SJSA1 (cell line): ENCODE results near the gene SEMA3E. TPM values are rescaled to one million over a fixed set of nuclear protein-coding genes. Genes with fewer than 3 reads are reported as not detected.
A peak's percentile ranks its signal among the peaks of the same experiment; 100 is the strongest.
"Not testable (repeated sequence)": the region's sequence is repeated elsewhere in the genome, so short reads cannot be mapped to it uniquely, and the experiment has no call there.

ENCODE experiments used
- DNase-seq, 2 experiments: peaks; one replicate each; pipeline ENCODE4 v3.0.0-alpha.2; 2015 to 2020; ENCODE audit warnings: low spot score in 2 of 2, low read depth in 1 of 2
- H3K27ac ChIP-seq: fragments of 250-450 bp; sonication (Bioruptor Pico); 2 replicates; pipeline ENCODE4 v1.5.1; 2020; ENCODE audit warnings: mild to moderate bottlenecking, moderate library complexity
- H3K27me3 ChIP-seq: fragments of 250-450 bp; sonication (Bioruptor Pico); replicated peaks from 2 replicates; pipeline ENCODE4 v1.5.1; 2020; ENCODE audit warnings: mild to moderate bottlenecking, moderate library complexity
- H3K36me3 ChIP-seq: fragments of 250-450 bp; sonication (Bioruptor Pico); 2 replicates; pipeline ENCODE4 v1.5.1; 2020; ENCODE audit warnings: mild to moderate bottlenecking
- H3K4me1 ChIP-seq: fragments of 250-450 bp; sonication (Bioruptor Pico); replicated peaks from 2 replicates; pipeline ENCODE4 v1.6.1; 2021; ENCODE audit warnings: mild to moderate bottlenecking
- H3K4me3 ChIP-seq: fragments of 250-450 bp; sonication (Bioruptor Pico); 2 replicates; pipeline ENCODE4 v1.5.1; 2020; ENCODE audit warnings: mild to moderate bottlenecking
- H3K9me3 ChIP-seq: fragments of 250-450 bp; sonication (Bioruptor Pico); replicated peaks from 2 replicates; pipeline ENCODE4 v1.5.1; 2020; ENCODE audit warnings: mild to moderate bottlenecking
- total RNA-seq: library from RNA; depleted of rRNA; stranded (reverse); fragments of >200 nt; shearing (Covaris generic); gene quantifications from 2 replicates; pipeline ENCODE4 v1.2.3, GENCODE V29; 2014

The SEMA3E gene
- total RNA-seq, 1 experiment from 2014 or later: 0.18 TPM

DNA sequence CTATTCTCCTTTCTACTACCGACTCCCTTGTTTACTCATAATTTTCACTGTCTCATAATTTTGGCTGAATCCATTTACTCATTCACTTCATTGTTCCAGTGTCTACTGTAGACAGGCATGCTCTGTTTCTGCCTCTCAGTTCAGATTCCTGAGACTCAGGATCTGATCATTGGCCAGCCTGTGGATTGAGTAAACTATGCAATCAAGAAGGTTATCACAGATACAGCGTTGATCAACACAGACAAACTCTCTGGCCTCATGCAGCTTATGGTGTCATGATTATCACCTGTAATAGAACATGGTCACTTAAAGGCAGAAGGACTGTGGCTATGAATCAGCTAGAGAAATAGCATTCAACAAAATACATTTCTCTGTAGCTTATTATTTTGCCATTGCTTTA, 86.0 kb downstream of the SEMA3E start:
- Histone ChIP-seq H3K36me3 (no peaks in the 10 kb centered on the region), H3K27ac (no peak overlapping the region), H3K4me1 (no peaks in the 10 kb centered on the region), H3K4me3 (no peak overlapping the region), H3K9me3 (no peaks in the 10 kb centered on the region), H3K27me3 (no peaks in the 10 kb centered on the region)
- DNase-seq: no peak

GRCh38 chr7:83562289-83562688, 86.7 kb downstream of the SEMA3E start:
- Histone ChIP-seq H3K4me3 (no peak overlapping the region), H3K27me3 (no peaks in the 10 kb centered on the region), H3K4me1 (no peaks in the 10 kb centered on the region), H3K9me3 (no peaks in the 10 kb centered on the region), H3K27ac (no peak overlapping the region), H3K36me3 (no peaks in the 10 kb centered on the region)
- DNase-seq: no peak

- no peaks in the 10 kb centered on the region for H3K27me3 ChIP-seq
- DNase-seq: no peak
Observed at GRCh38 chr7:83559887-83560286, 89.1 kb downstream of the SEMA3E start.

GRCh38 chr7:83552556-83552955, 96.4 kb downstream of the SEMA3E start:
- not testable (repeated sequence) for DNase-seq, H3K4me1 ChIP-seq, H3K27me3 ChIP-seq, H3K27ac ChIP-seq, H3K4me3 ChIP-seq, H3K9me3 ChIP-seq, H3K36me3 ChIP-seq

More at GRCh38 chr7:83559887-83560286, 89.1 kb downstream of the SEMA3E start:
- Histone ChIP-seq H3K4me3 (no peak overlapping the region), H3K27ac (no peak overlapping the region), H3K9me3 (no peaks in the 10 kb centered on the region), H3K4me1 (no peaks in the 10 kb centered on the region), H3K36me3 (no peaks in the 10 kb centered on the region)

DNA sequence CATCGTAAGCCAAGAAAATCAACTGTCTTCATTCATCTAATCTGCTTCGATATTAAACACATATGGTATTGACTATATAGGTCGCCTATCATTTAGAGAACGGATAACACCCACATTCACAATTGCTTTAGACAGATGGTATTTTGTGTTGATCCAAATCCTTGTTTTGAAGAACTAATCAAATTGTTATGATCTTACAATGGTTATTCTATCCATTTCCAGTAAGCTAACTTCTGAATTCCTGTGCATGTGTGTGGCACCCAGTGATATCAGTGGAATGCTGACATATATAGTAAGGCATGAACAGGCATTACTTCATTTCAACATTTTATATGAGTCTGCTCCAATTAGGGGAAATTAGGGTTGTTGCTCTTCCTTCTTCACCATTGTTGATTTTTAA, 98.8 kb downstream of the SEMA3E start:
- peak in 1 of 2 experiments; percentile 37 for DNase-seq
- peaks cover 9% of the 10 kb centered on the region; the same call in 1 of the 2 replicates for H3K4me1 ChIP-seq
- peak overlapping the region; percentile 22 for H3K27ac ChIP-seq
- no peaks in the 10 kb centered on the region for H3K9me3 ChIP-seq
- no peaks in the 10 kb centered on the region for H3K27me3 ChIP-seq
- H3K4me3 ChIP-seq: no peak overlapping the region
- no peaks in the 10 kb centered on the region for H3K36me3 ChIP-seq

DNA sequence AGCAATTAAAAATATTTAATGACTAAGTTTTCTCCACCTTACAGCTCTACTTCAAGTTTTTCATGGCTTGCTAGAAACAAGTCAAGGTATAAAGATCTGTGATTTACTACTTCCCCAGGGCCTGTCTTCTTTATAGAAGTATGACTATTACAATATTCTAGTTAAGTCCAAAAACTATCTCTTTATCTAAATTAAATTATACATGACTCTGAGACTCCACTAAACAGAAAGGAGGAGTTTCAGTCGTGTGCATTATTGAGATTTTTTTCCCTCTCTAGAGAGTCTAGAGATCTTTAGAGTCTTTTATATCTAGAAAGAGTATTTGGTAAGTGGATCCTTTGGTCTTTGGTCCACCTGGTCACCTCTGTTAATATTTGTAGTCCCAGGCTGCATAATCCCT, 100.7 kb downstream of the SEMA3E start:
- no peaks in the 10 kb centered on the region for H3K9me3 ChIP-seq
- peaks cover 9% of the 10 kb centered on the region; the same call in 1 of the 2 replicates for H3K4me1 ChIP-seq
- H3K27ac ChIP-seq: no peak overlapping the region
- no peak for DNase-seq
- no peaks in the 10 kb centered on the region for H3K36me3 ChIP-seq
- no peak overlapping the region for H3K4me3 ChIP-seq
- no peaks in the 10 kb centered on the region for H3K27me3 ChIP-seq

- Histone ChIP-seq H3K27ac (no peak overlapping the region), H3K4me1 (peaks cover 9% of the 10 kb centered on the region; the same call in 1 of the 2 replicates), H3K9me3 (no peaks in the 10 kb centered on the region), H3K36me3 (no peaks in the 10 kb centered on the region), H3K4me3 (no peak overlapping the region), H3K27me3 (no peaks in the 10 kb centered on the region)
- DNase-seq: no peak
Observed at GRCh38 chr7:83547526-83547925, 101.4 kb downstream of the SEMA3E start.

DNA sequence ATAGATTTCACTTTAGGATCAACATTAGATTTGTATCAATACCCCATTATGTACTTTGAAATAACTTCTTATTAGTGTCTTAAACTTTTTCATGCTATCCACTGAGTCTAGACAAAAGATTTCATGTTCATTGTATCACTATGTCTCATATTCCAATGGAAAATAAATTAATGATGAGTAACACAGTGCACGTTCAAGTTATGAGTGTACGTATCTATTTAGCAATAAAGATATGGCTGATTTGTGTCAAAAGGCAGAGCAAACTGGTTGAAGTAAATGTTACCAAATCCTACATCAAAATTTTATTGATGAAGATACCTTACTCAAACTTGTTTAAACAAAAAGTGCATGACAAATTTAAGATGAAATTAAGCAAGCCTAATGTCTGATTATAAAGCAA, 102.4 kb downstream of the SEMA3E start:
- Histone ChIP-seq H3K27ac (no peak overlapping the region), H3K9me3 (no peaks in the 10 kb centered on the region), H3K36me3 (no peaks in the 10 kb centered on the region), H3K4me1 (peaks cover 9% of the 10 kb centered on the region; the same call in 1 of the 2 replicates), H3K4me3 (no peak overlapping the region), H3K27me3 (no peaks in the 10 kb centered on the region)
- no peak for DNase-seq

DNA sequence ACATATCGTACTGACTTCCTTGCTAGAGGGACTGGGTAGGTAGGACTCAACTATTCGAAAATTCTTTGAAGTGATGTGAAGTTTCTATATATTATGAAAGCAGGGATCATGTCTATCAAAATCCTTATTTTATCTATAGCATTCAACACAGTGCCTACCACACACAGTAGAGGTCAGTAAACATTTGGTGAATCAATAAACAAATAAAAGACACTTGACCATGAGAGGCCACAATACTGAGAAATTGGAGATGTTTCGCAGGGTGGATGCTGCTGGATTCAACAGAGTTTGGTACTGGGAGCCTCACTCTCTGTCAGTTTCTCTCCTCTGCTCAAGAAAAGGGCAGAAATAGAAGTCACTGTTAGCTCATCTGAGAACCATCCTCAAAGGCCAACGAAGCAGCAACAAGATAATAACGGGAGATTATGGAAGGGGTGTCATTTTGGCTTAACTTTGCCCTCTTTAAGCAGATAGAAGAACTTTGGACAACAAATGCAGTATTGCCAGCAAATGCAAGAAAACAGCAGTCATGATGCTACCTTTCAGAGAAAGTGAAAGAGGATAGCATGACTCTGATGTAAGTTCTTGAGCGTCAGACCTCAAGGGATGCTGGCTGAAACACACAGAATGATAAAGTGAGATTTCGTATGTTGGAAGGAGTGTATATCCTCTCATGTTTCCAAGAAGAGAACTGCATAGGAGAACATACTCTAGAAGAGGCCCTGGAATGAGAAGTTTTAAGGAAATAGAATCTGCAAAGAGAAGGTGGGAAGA, 107.6 kb downstream of the SEMA3E start:
- H3K27ac ChIP-seq: no peak overlapping the region
- H3K27me3 ChIP-seq: no peaks in the 10 kb centered on the region
- DNase-seq: no peak
- no peak overlapping the region for H3K4me3 ChIP-seq
- no peaks in the 10 kb centered on the region for H3K4me1 ChIP-seq
- H3K36me3 ChIP-seq: no peaks in the 10 kb centered on the region
- H3K9me3 ChIP-seq: no peaks in the 10 kb centered on the region

GRCh38 chr7:83534488-83534887, 114.5 kb downstream of the SEMA3E start:
- no peaks in the 10 kb centered on the region for H3K36me3 ChIP-seq
- no peak for DNase-seq
- no peaks in the 10 kb centered on the region for H3K4me1 ChIP-seq
- no peak overlapping the region for H3K4me3 ChIP-seq
- no peaks in the 10 kb centered on the region for H3K9me3 ChIP-seq
- H3K27me3 ChIP-seq: 0 out of 2 replicates have a peak, but pooled peaks cover 4% of the 10 kb centered on the region
- no peak overlapping the region for H3K27ac ChIP-seq

DNA sequence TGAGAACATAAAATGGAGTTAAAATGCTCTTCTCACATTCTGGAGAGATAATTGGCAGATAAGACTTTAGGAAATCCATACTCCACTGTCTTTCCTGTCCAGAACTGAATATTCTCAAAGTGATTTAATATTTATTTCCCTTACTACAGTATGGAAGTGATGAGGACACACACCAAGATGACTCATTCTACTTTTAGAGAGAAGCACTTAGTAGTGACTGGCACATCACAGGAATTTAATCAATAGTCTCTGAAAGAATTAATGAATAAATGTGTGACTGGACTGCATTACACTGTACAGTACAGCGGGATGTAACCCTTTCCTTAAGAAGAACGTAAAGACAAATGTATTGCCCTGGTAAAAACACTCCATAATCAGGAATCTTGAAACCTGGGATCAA, 116.7 kb downstream of the SEMA3E start:
- H3K27me3 ChIP-seq: 0 out of 2 replicates have a peak, but pooled peaks cover 4% of the 10 kb centered on the region
- H3K9me3 ChIP-seq: no peaks in the 10 kb centered on the region
- H3K27ac ChIP-seq: no peak overlapping the region
- no peaks in the 10 kb centered on the region for H3K36me3 ChIP-seq
- no peaks in the 10 kb centered on the region for H3K4me1 ChIP-seq
- H3K4me3 ChIP-seq: no peak overlapping the region
- no peak for DNase-seq

DNA sequence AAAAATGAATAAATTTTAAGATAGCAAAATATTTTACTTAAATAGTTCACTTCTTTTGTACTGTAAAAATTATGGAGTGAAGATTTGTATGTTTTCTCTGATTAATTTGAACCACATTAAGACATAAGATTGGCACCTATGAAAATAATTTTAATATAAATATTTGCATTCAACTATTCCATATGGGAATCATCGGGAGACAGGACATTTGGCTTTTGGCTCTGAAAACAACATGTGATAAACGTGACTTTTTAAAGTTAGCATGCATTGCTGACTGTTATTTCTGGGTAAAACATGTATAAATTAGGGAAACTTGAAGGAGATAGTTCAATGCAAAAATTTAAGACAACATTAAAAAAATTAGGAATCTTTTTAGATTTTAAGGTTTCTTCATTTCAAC, 117.2 kb downstream of the SEMA3E start:
- Histone ChIP-seq H3K27ac (no peak overlapping the region), H3K9me3 (no peaks in the 10 kb centered on the region), H3K4me3 (no peak overlapping the region), H3K36me3 (no peaks in the 10 kb centered on the region), H3K27me3 (0 out of 2 replicates have a peak, but pooled peaks cover 4% of the 10 kb centered on the region), H3K4me1 (no peaks in the 10 kb centered on the region)
- no peak for DNase-seq

DNA sequence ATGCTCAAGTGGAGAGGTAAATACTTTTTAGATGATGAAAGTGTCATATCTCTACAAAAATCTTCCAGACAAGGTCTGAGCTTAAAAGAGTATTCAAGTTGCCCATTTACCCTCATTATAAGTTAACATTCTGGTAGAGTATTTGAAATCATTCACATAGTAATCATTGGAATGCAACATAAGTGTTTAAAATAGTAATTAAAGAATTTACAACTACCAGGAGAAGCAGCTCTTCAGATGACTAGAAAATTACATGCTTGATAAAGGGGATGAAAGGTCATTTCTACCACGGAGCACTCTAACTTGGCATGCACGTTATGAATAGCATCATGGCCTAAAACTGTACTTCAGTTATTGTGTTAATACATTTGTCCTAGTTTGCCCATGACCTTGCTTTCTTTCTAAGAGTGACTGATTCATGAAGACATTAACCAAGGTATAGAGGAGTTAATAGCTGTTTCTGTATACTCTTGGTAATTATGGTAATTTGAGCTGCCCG, 120.0 kb downstream of the SEMA3E start:
- Histone ChIP-seq H3K4me1 (peaks cover 9% of the 10 kb centered on the region; the same call in 1 of the 2 replicates), H3K4me3 (no peak overlapping the region), H3K27ac (no peak overlapping the region), H3K36me3 (no peaks in the 10 kb centered on the region), H3K9me3 (no peaks in the 10 kb centered on the region), H3K27me3 (0 out of 2 replicates have a peak, but pooled peaks cover 4% of the 10 kb centered on the region)
- no peak for DNase-seq

DNA sequence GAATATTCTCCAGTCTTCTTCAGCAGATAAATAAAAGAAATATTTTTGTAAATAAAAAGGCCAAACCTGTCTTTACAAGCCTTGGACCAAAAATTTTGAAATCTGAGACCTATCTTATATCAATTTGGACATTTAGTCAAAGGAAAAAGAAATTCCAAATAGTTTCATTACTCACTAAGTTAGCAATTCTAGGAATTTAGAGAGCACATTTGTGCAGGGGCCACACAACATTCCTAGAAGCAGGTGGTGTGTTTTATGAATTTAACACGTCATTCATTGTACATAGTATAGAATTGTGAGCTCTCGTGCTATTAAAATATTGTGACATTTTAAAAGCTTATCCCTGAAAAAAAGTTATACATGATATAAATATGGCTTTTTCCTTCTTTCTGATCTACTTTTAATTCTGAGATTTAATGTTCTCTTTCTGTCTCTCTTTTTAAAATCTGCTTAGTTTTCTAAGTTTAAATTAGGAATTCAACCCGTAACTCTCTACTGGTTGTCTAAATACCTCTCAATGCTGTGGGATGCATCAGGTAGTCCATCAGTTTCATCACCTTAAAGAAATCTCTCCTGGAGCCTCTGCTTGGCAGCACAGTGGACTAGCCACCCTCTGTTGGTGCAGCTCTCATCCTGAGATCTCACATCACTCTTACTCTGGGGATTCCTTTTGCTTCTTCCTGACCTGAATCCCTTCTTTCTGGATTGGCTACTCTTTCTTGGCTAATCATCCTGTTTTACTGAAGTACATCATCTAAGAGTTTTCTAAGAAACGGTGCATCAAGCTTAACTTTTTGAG, 124.5 kb downstream of the SEMA3E start:
- Histone ChIP-seq H3K4me3 (no peak overlapping the region), H3K4me1 (peaks cover 10% of the 10 kb centered on the region; the same call in 1 of the 2 replicates), H3K27me3 (no peaks in the 10 kb centered on the region), H3K36me3 (no peaks in the 10 kb centered on the region), H3K27ac (no peak overlapping the region), H3K9me3 (no peaks in the 10 kb centered on the region)
- DNase-seq: no peak
